ENCODE results near the gene TULP1.

DNA sequence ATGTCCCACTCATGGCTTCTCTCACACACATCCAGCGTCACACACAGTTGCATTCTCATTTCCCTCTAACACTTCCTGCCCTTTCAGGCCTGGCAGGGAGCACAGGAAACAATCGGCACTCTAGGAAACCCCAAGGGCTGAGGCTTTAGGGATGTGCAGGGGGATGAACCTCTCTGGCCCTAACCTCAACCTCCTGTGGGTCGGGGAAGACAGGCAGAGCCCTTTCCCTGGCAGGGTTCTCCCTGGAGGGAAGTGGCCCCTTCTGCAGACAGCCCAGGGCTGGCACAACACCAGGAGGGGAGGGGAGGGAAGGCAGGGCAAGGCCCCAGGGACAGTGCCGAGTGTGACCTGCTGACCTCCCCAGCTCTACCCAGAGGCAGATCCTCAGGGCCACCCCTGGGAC, 18.5 kb downstream of the TULP1 start:
- TF ChIP-seq CREB1 (IDR thresholded peaks at IDR 0.05; ENCODE audit: low read depth) (no peak), EP300 (IDR thresholded peaks at IDR 0.05; ENCODE audit: borderline replicate concordance) (no peak), TAF1 (IDR thresholded peaks at IDR 0.05; ENCODE audit: low read depth) (no peak), RAD21 (IDR thresholded peaks at IDR 0.05; ENCODE audit: low read depth) (no peak), CEBPB (IDR thresholded peaks at IDR 0.05) (no peak), TEAD4 (IDR thresholded peaks at IDR 0.05) (no peak), YY1 (IDR thresholded peaks at IDR 0.05; ENCODE audit: low read depth) (no peak), EGR1 (IDR thresholded peaks at IDR 0.05) (no peak), TCF12 (IDR thresholded peaks at IDR 0.05; ENCODE audit: low read depth) (no peak), FOXM1 (IDR thresholded peaks at IDR 0.05; ENCODE audit: borderline replicate concordance, low read depth) (no peak), ZBTB7A (IDR thresholded peaks at IDR 0.05; ENCODE audit: low read depth) (no peak)
- TF ChIP-seq, protein P1, sequence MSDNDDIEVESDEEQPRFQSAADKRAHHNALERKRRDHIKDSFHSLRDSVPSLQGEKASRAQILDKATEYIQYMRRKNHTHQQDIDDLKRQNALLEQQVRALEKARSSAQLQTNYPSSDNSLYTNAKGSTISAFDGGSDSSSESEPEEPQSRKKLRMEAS (IDR thresholded peaks at IDR 0.05): no peak
- TF ChIP-seq, protein P2, sequence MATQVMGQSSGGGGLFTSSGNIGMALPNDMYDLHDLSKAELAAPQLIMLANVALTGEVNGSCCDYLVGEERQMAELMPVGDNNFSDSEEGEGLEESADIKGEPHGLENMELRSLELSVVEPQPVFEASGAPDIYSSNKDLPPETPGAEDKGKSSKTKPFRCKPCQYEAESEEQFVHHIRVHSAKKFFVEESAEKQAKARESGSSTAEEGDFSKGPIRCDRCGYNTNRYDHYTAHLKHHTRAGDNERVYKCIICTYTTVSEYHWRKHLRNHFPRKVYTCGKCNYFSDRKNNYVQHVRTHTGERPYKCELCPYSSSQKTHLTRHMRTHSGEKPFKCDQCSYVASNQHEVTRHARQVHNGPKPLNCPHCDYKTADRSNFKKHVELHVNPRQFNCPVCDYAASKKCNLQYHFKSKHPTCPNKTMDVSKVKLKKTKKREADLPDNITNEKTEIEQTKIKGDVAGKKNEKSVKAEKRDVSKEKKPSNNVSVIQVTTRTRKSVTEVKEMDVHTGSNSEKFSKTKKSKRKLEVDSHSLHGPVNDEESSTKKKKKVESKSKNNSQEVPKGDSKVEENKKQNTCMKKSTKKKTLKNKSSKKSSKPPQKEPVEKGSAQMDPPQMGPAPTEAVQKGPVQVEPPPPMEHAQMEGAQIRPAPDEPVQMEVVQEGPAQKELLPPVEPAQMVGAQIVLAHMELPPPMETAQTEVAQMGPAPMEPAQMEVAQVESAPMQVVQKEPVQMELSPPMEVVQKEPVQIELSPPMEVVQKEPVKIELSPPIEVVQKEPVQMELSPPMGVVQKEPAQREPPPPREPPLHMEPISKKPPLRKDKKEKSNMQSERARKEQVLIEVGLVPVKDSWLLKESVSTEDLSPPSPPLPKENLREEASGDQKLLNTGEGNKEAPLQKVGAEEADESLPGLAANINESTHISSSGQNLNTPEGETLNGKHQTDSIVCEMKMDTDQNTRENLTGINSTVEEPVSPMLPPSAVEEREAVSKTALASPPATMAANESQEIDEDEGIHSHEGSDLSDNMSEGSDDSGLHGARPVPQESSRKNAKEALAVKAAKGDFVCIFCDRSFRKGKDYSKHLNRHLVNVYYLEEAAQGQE (IDR thresholded peaks at IDR 0.05; ENCODE audit: low read depth): no peak
- TF ChIP-seq, protein P3, sequence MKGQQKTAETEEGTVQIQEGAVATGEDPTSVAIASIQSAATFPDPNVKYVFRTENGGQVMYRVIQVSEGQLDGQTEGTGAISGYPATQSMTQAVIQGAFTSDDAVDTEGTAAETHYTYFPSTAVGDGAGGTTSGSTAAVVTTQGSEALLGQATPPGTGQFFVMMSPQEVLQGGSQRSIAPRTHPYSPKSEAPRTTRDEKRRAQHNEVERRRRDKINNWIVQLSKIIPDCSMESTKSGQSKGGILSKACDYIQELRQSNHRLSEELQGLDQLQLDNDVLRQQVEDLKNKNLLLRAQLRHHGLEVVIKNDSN (IDR thresholded peaks at IDR 0.05): no peak

Measured in Ishikawa (cell line).